ENCODE measurements around the gene ZDHHC21. TPM values are rescaled to one million over a fixed set of nuclear protein-coding genes. Genes with fewer than 3 reads are reported as not detected.

The ZDHHC21 gene
- total RNA-seq, 2 experiments from 2014 or later, result 2.7 to 4.1 TPM

DNA sequence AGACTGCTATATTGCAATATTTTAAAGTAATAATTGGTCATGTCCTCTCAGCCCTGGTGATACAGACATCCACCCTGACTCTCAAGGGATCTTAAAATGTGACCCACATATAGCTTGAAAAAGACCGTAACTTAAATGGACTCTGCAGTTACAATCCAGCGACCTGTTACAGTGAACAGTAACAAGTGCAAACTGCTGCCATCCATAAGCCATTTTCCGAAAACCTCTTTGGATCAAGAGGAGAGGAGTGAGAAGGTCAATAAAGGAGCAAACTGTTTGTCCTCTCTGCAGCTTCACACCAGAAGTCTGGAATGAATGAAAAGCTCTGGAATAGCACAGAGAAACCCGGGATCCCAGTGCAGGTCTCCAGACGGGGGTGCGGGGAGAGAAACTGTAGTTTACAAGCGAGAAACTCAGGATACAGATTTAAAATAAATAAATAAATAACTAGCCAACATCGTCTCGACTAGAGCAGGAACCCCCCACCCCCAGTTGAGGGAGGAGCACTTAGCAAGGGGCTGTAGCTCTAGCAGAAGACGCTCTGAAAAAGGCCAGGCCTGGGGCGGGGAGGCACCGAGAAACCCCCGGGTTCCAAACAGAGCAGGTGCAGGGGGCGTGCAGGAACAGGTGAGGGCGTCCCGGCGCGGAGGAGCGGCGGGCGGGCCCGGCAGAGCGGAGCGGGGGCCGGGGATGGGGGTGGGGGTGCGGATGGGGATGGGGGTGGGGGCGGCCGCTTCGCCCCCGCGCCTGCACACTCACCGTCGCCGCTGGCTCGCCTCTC lies 572 bp downstream of the ZDHHC21 start:
- no peaks in the 10 kb centered on the region for H3K27me3 ChIP-seq (ENCODE audit: control insufficient read depth in 1 of 2, insufficient read depth in 2 of 2, low read length in 2 of 2)
- peak overlapping the region; percentile 79 for H3K27ac Mint-ChIP-seq
- no peaks in the 10 kb centered on the region for H3K9me3 ChIP-seq (ENCODE audit: control insufficient read depth in 1 of 2, insufficient read depth in 1 of 2, low read length in 2 of 2)
- H3K4me3 ChIP-seq (ENCODE audit: low read length), result peak overlapping the region; percentile 67
- peaks cover 5% of the 10 kb centered on the region for H3K27me3 Mint-ChIP-seq
- ATAC-seq (ENCODE audit: poor library complexity) (peak; percentile 66), DNase-seq (peak in 4 of 14 experiments; percentile 3 to 52 (median 12))
- TF ChIP-seq, protein P1, sequence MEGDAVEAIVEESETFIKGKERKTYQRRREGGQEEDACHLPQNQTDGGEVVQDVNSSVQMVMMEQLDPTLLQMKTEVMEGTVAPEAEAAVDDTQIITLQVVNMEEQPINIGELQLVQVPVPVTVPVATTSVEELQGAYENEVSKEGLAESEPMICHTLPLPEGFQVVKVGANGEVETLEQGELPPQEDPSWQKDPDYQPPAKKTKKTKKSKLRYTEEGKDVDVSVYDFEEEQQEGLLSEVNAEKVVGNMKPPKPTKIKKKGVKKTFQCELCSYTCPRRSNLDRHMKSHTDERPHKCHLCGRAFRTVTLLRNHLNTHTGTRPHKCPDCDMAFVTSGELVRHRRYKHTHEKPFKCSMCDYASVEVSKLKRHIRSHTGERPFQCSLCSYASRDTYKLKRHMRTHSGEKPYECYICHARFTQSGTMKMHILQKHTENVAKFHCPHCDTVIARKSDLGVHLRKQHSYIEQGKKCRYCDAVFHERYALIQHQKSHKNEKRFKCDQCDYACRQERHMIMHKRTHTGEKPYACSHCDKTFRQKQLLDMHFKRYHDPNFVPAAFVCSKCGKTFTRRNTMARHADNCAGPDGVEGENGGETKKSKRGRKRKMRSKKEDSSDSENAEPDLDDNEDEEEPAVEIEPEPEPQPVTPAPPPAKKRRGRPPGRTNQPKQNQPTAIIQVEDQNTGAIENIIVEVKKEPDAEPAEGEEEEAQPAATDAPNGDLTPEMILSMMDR (IDR thresholded peaks at IDR 0.05), result no peak
- no peaks in the 10 kb centered on the region for H3K9me3 Mint-ChIP-seq
- H3K36me3 Mint-ChIP-seq (ENCODE audit: low read depth), result peaks cover 9% of the 10 kb centered on the region
- POLR2A ChIA-PET, result interaction anchor here (0.8 kb wide), 1 partner anchor 31 kb away, joined by 3 read pairs; no protein-coding TSS in a partner anchor
- H3K4me1 Mint-ChIP-seq (ENCODE audit: low read depth), result peaks cover 34% of the 10 kb centered on the region
- no peak overlapping the region for H3K27ac ChIP-seq (ENCODE audit: low read depth in 1 of 2, low read length in 2 of 2)
- CTCF ChIA-PET, result no interaction called here
- H3K4me3 Mint-ChIP-seq, result peak overlapping the region; percentile 96
- peaks cover 14% of the 10 kb centered on the region for H3K36me3 ChIP-seq (ENCODE audit: insufficient read depth, low read length)
- peaks cover 13% of the 10 kb centered on the region for H3K4me1 ChIP-seq (ENCODE audit: insufficient read depth, low read length)
- intact Hi-C loops (cut with DNase I, micrococcal nuclease), result no loop called here

- DNase-seq (no peak), ATAC-seq (ENCODE audit: poor library complexity) (no peak)
- Histone ChIP-seq H3K27ac (ENCODE audit: low read depth in 1 of 2, low read length in 2 of 2) (no peak overlapping the region), H3K4me1 (ENCODE audit: insufficient read depth, low read length) (peaks cover 13% of the 10 kb centered on the region), H3K27me3 (ENCODE audit: control insufficient read depth in 1 of 2, insufficient read depth in 2 of 2, low read length in 2 of 2) (no peaks in the 10 kb centered on the region), H3K4me3 (ENCODE audit: low read length) (no peak overlapping the region), H3K9me3 (ENCODE audit: control insufficient read depth in 1 of 2, insufficient read depth in 1 of 2, low read length in 2 of 2) (no peaks in the 10 kb centered on the region), H3K36me3 (ENCODE audit: insufficient read depth, low read length) (peaks cover 14% of the 10 kb centered on the region)
- H3K9me3 Mint-ChIP-seq, result no peaks in the 10 kb centered on the region
- ChIA-PET POLR2A (no interaction called here), CTCF (interaction anchor here (1.2 to 1.8 kb wide), 2 partner anchors 10 to 19 kb away, joined by 3 read pairs; no protein-coding TSS in a partner anchor)
- peaks cover 23% of the 10 kb centered on the region for H3K36me3 Mint-ChIP-seq (ENCODE audit: low read depth)
- peaks cover 34% of the 10 kb centered on the region for H3K4me1 Mint-ChIP-seq (ENCODE audit: low read depth)
- H3K4me3 Mint-ChIP-seq, result peak overlapping the region; percentile 52
- TF ChIP-seq, protein P1 (IDR thresholded peaks at IDR 0.05), result no peak
- no peaks in the 10 kb centered on the region for H3K27me3 Mint-ChIP-seq
- intact Hi-C loops (cut with DNase I, micrococcal nuclease), result no loop called here
- H3K27ac Mint-ChIP-seq, result no peak overlapping the region
Observed at GRCh38 chr9:14690948-14691730, 2.1 kb downstream of the ZDHHC21 start.

DNA sequence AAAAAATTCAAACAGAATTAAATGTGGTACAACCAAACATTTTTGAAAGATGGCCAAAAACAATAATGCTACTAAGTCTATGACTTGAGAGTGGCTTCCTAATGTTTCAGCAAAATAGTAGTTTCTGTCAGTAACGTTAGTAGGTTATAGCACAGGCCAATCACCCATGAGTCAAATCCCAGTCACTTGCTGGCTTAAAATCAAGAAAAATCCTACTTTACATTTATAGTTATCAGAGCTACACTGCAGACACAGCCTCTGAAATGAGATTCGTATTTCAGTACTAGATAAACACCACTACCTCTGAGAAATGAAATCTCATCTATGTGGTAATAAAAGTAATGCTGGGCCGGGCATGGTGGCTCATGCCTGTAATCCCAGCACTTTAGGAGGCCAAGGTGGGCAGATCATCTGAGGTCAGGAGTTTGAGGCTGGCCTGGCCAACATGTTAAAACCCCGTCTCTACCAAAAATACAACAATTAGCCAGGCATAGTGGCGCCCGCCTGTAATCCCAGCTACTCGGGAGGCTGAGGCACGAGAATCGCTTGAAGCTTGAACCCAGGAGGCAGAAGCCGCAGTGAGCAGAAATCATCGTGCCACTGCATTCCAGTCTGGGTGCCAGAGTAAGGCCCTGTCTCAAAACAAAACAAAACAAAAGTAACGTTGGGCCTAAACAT lies 6.1 kb downstream of the ZDHHC21 start:
- no peaks in the 10 kb centered on the region for H3K4me1 ChIP-seq (ENCODE audit: insufficient read depth, low read length)
- Mint-ChIP-seq H3K9me3 (no peaks in the 10 kb centered on the region), H3K36me3 (ENCODE audit: low read depth) (peaks cover 41% of the 10 kb centered on the region), H3K27me3 (no peaks in the 10 kb centered on the region), H3K27ac (no peak overlapping the region), H3K4me3 (no peak overlapping the region), H3K4me1 (ENCODE audit: low read depth) (peaks cover 26% of the 10 kb centered on the region)
- ATAC-seq (ENCODE audit: poor library complexity) (no peak), DNase-seq (no peak)
- no peaks in the 10 kb centered on the region for H3K9me3 ChIP-seq (ENCODE audit: control insufficient read depth in 1 of 2, insufficient read depth in 1 of 2, low read length in 2 of 2)
- CTCF ChIA-PET, result no interaction called here
- H3K27me3 ChIP-seq (ENCODE audit: control insufficient read depth in 1 of 2, insufficient read depth in 2 of 2, low read length in 2 of 2), result no peaks in the 10 kb centered on the region
- H3K27ac ChIP-seq (ENCODE audit: low read depth in 1 of 2, low read length in 2 of 2), result no peak overlapping the region
- no peak overlapping the region for H3K4me3 ChIP-seq (ENCODE audit: low read length)
- POLR2A ChIA-PET, result no interaction called here
- intact Hi-C loops (cut with DNase I, micrococcal nuclease), result no loop called here
- TF ChIP-seq, protein P1 (IDR thresholded peaks at IDR 0.05), result no peak
- H3K36me3 ChIP-seq (ENCODE audit: insufficient read depth, low read length), result peaks cover 14% of the 10 kb centered on the region

All from CD4-positive, alpha-beta T cell (primary cell).